Stimulated activated CD4-positive, alpha-beta T cell treated with anti-CD3 and anti-CD28 coated beads, Interleukin-4, amount 100 ng/mL, for 4 hours (primary cell): ENCODE data around the gene TUBA1B.
A peak's percentile ranks its signal among the peaks of the same experiment; 100 is the strongest.

ENCODE experiments used
- DNase-seq, 2 experiments: peaks; one replicate each; pipeline ENCODE4 v3.0.0-alpha.2; 2020

Gene TUBA1B

GRCh38 chr12:49126852-49127763, 4.1 kb downstream of the TUBA1B start:
- DNase-seq: no peak

- no peak for DNase-seq
These were observed 10.0 kb downstream of the TUBA1B start for GRCh38 chr12:49121047-49121696.

- DNase-seq: no peak
These were observed 20.0 kb downstream of the TUBA1B start for GRCh38 chr12:49111206-49111605.

- peak; percentile 86 to 96 for DNase-seq
These were observed 20.6 kb downstream of the TUBA1B start, which contains the start of gene LMBR1L for GRCh38 chr12:49110464-49111155. LMBR1L (minus strand) TSS chr12:49110847; CDS start chr12:49110555, 292 bp downstream.

GRCh38 chr12:49109641-49110463, 21.3 kb downstream of the TUBA1B start:
- no peak for DNase-seq

- no peak for DNase-seq
These were observed 22.2 kb downstream of the TUBA1B start for GRCh38 chr12:49108958-49109404.

GRCh38 chr12:49105504-49106084, 25.6 kb downstream of the TUBA1B start:
- no peak for DNase-seq

- no peak for DNase-seq
These were observed 26.4 kb downstream of the TUBA1B start for GRCh38 chr12:49104822-49105221.

GRCh38 chr12:49100380-49100779, 30.8 kb downstream of the TUBA1B start:
- no peak for DNase-seq

GRCh38 chr12:49098703-49099102, 32.5 kb downstream of the TUBA1B start:
- DNase-seq: no peak

GRCh38 chr12:49098035-49098451, 33.2 kb downstream of the TUBA1B start:
- DNase-seq: peak; percentile 49 to 60

- no peak for DNase-seq
These were observed 33.8 kb downstream of the TUBA1B start for GRCh38 chr12:49097381-49097780.

GRCh38 chr12:49094975-49095365, 36.2 kb downstream of the TUBA1B start:
- no peak for DNase-seq

- DNase-seq: peak in 1 of 2 experiments; percentile 12
These were observed 36.8 kb downstream of the TUBA1B start, which contains the start of gene DHH for GRCh38 chr12:49094160-49094974. DHH (minus strand) TSS chr12:49094801; CDS start chr12:49094512, 289 bp downstream.

GRCh38 chr12:49093792-49094159, 37.4 kb downstream of the TUBA1B start:
- DNase-seq: no peak

GRCh38 chr12:49092816-49093406, 38.3 kb downstream of the TUBA1B start:
- no peak for DNase-seq

- DNase-seq: peak; percentile 57 to 67
These were observed 38.9 kb downstream of the TUBA1B start for GRCh38 chr12:49092086-49092815.

GRCh38 chr12:49091836-49092085, 39.4 kb downstream of the TUBA1B start:
- no peak for DNase-seq

- no peak for DNase-seq
These were observed 39.9 kb downstream of the TUBA1B start for GRCh38 chr12:49091056-49091835.
